OCI-LY1 (cell line): Measurements from ENCODE around the gene KCNN3.

Experiments
- H2AFZ ChIP-seq: fragments of 200-600 bp; sonication (generic), shearing (Covaris generic); 2 replicates; pipeline ENCODE4 v1.6.0; 2014; ENCODE audit warnings: antibody characterized with exemption, mild to moderate bottlenecking, low read length
- H3F3A ChIP-seq: fragments of 200-600 bp; sonication (generic), shearing (Covaris generic); 2 replicates; pipeline ENCODE4 v1.6.0; 2014; ENCODE audit warnings: mild to moderate bottlenecking, antibody characterized with exemption, low read length, moderate library complexity; ENCODE audit not compliant: insufficient read depth
- H3K27ac ChIP-seq: fragments of 200-600 bp; sonication (generic); 2 replicates; pipeline ENCODE4 v1.5.1; 2014; ENCODE audit warnings: low read length, mixed run types, mild to moderate bottlenecking, low read depth; ENCODE audit not compliant: poor library complexity, severe bottlenecking
- H3K27me3 ChIP-seq: fragments of 200-600 bp; sonication (generic); 2 replicates; pipeline ENCODE4 v1.6.0; 2014; ENCODE audit warnings: antibody characterized with exemption, mild to moderate bottlenecking, low read length, moderate library complexity; ENCODE audit not compliant: insufficient read depth
- H3K36me3 ChIP-seq: fragments of 200-600 bp; sonication (generic); 2 replicates; pipeline ENCODE4 v1.6.1; 2014; ENCODE audit warnings: mild to moderate bottlenecking, antibody characterized with exemption, low read length, moderate library complexity, mixed read lengths; ENCODE audit not compliant: insufficient read depth
- H3K4me1 ChIP-seq: fragments of 200-600 bp; sonication (generic); 2 replicates; pipeline ENCODE4 v1.5.1; 2014; ENCODE audit warnings: mild to moderate bottlenecking, low read length, moderate library complexity; ENCODE audit not compliant: insufficient read depth, severe bottlenecking
- H3K4me2 ChIP-seq: fragments of 200-600 bp; sonication (generic), shearing (Covaris generic); 2 replicates; pipeline ENCODE4 v1.6.1; 2014; ENCODE audit warnings: low read length
- H3K4me3 ChIP-seq: fragments of 200-600 bp; sonication (generic); 2 replicates; pipeline ENCODE4 v1.5.1; 2014; ENCODE audit warnings: low read length, low read depth, mild to moderate bottlenecking, mixed read lengths; ENCODE audit not compliant: poor library complexity, severe bottlenecking
- H3K79me2 ChIP-seq: fragments of 200-600 bp; shearing (Covaris generic); 2 replicates; pipeline ENCODE4 v1.6.1; 2016; ENCODE audit warnings: mixed run types, low read length, mixed read lengths; ENCODE audit not compliant: insufficient read depth
- H3K9ac ChIP-seq: fragments of 200-600 bp; sonication (generic), shearing (Covaris generic); 2 replicates; pipeline ENCODE4 v1.6.1; 2014; ENCODE audit warnings: mild to moderate bottlenecking, low read length, mixed read lengths
- H3K9me2 ChIP-seq: fragments of 200-600 bp; sonication (generic), shearing (Covaris generic); 2 replicates; pipeline ENCODE4 v1.6.1; 2014; ENCODE audit warnings: low read depth, mild to moderate bottlenecking, low read length, mixed read lengths
- H3K9me3 ChIP-seq: fragments of 200-600 bp; shearing (Covaris generic); 2 replicates; pipeline ENCODE4 v1.6.1; 2014; ENCODE audit warnings: low read length, mixed read lengths
- H4K20me1 ChIP-seq: fragments of 200-600 bp; sonication (generic), shearing (Covaris generic); 2 replicates; pipeline ENCODE4 v1.6.0; 2016; ENCODE audit warnings: mild to moderate bottlenecking, low read length; ENCODE audit not compliant: insufficient read depth
- CTCF ChIP-seq: fragments of 200-600 bp; sonication (generic), shearing (Covaris generic); IDR thresholded peaks from 2 replicates; pipeline ENCODE4 v1.5.1; 2017; ENCODE audit warnings: mild to moderate bottlenecking, antibody characterized with exemption, low read length, moderate library complexity, mixed read lengths
- EZH2 ChIP-seq: fragments of 200-600 bp; sonication (generic), shearing (Covaris generic); IDR thresholded peaks from 2 replicates; pipeline ENCODE4 v1.8.0; 2017; ENCODE audit warnings: borderline replicate concordance, mixed run types, mild to moderate bottlenecking, antibody characterized with exemption, low read length, moderate library complexity, mixed read lengths

Gene KCNN3

GRCh38 chr1:154719586-154720327 lies 150.3 kb downstream of the KCNN3 start:
- Histone ChIP-seq H2AFZ (no peak overlapping the region), H3K79me2 (no peaks in the 10 kb centered on the region), H3K27me3 (no peaks in the 10 kb centered on the region), H3K36me3 (peaks cover 48% of the 10 kb centered on the region), H3K9me2 (no peaks in the 10 kb centered on the region), H3K4me1 (peaks cover 3% of the 10 kb centered on the region), H3K27ac (no peak overlapping the region), H3K9ac (no peak overlapping the region), H3K9me3 (no peaks in the 10 kb centered on the region), H3K4me2 (no peak overlapping the region), H4K20me1 (no peaks in the 10 kb centered on the region), H3K4me3 (no peak overlapping the region), H3F3A (peaks cover 6% of the 10 kb centered on the region; the same call in 1 of the 2 replicates)
- TF ChIP-seq CTCF (no peak), EZH2 (no peak)

- peaks cover 3% of the 10 kb centered on the region for H3K4me1 ChIP-seq
- H3K79me2 ChIP-seq: no peaks in the 10 kb centered on the region
- H3K36me3 ChIP-seq: peaks cover 48% of the 10 kb centered on the region
- no peak overlapping the region for H3K4me3 ChIP-seq
- H3K9ac ChIP-seq: no peak overlapping the region
- H3F3A ChIP-seq: peaks cover 7% of the 10 kb centered on the region; the same call in 1 of the 2 replicates
- no peak overlapping the region for H2AFZ ChIP-seq
- no peaks in the 10 kb centered on the region for H3K9me3 ChIP-seq
- H3K27me3 ChIP-seq: no peaks in the 10 kb centered on the region
- TF ChIP-seq EZH2: no peak
- no peak for TF ChIP-seq CTCF
- H4K20me1 ChIP-seq: no peaks in the 10 kb centered on the region
- H3K27ac ChIP-seq: no peak overlapping the region
- no peak overlapping the region for H3K4me2 ChIP-seq
- no peaks in the 10 kb centered on the region for H3K9me2 ChIP-seq
Observed at GRCh38 chr1:154718566-154718965, 151.5 kb downstream of the KCNN3 start.

GRCh38 chr1:154717528-154717924 lies 152.6 kb downstream of the KCNN3 start:
- no peak overlapping the region for H3K4me3 ChIP-seq
- peaks cover 3% of the 10 kb centered on the region for H3K4me1 ChIP-seq
- H3K27me3 ChIP-seq: no peaks in the 10 kb centered on the region
- H4K20me1 ChIP-seq: no peaks in the 10 kb centered on the region
- H3F3A ChIP-seq: peaks cover 7% of the 10 kb centered on the region; the same call in 1 of the 2 replicates
- H3K9ac ChIP-seq: no peak overlapping the region
- H3K79me2 ChIP-seq: no peaks in the 10 kb centered on the region
- H3K27ac ChIP-seq: no peak overlapping the region
- H2AFZ ChIP-seq: no peak overlapping the region
- H3K4me2 ChIP-seq: no peak overlapping the region
- no peaks in the 10 kb centered on the region for H3K9me2 ChIP-seq
- H3K36me3 ChIP-seq: peaks cover 50% of the 10 kb centered on the region
- no peaks in the 10 kb centered on the region for H3K9me3 ChIP-seq
- no peak for TF ChIP-seq EZH2
- TF ChIP-seq CTCF: no peak
